ENCODE results near the gene ZNF853. TPM values are rescaled to one million over a fixed set of nuclear protein-coding genes. Genes with fewer than 3 reads are reported as not detected.

ZNF853 gene
- total and polyA plus RNA-seq, 4 donors: 4.6 to 12.2 (median 8.0) TPM

DNA sequence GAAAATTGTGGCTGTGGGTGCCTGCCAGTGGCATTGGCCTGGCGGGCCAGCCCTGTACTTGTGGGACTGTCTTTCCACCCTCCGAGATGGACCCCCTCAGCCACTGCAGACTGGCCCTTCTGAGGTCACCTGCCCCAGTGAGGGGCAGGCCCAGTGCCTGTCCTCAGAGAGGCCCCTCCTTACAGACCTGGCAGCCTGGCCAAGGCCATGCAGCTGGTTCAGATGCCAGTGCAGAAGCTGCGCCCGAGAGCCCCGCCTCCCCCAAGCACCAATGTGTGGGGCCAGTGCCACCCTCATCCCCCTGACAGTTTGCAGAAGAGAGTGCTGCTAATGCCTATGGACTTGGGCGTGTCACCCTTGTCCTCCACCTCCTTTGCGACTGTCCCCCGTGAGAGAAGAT is 31.7 kb downstream of the ZNF853 start:
- Histone ChIP-seq H3K4me3 (ENCODE audit: low read length in 2 of 2) (no peak overlapping the region), H3K27me3 (ENCODE audit: control insufficient read depth in 1 of 2, insufficient read depth in 2 of 2, low read length in 1 of 2) (no peaks in the 10 kb centered on the region), H3K36me3 (ENCODE audit: control insufficient read depth in 1 of 2, insufficient read depth in 2 of 2, low read length in 1 of 2) (peaks cover 0 to 2% of the 10 kb centered on the region in 2 donors), H3K4me1 (ENCODE audit: control insufficient read depth in 1 of 2, insufficient read depth in 2 of 2, low read length in 2 of 2) (no peaks in the 10 kb centered on the region), H3K27ac (ENCODE audit: low read depth in 1 of 2, low read length in 2 of 2) (no peak overlapping the region), H3K9me3 (ENCODE audit: control insufficient read depth, low read length) (no peaks in the 10 kb centered on the region)
- no peak for ATAC-seq (ENCODE audit: low FRiP score)
- no peak for DNase-seq
- intact Hi-C loops (cut with DNase I): no loop called here
- WGBS, 2 donors: 79 to 81% methylated on average over 8 of the region's 8 CpGs

DNA sequence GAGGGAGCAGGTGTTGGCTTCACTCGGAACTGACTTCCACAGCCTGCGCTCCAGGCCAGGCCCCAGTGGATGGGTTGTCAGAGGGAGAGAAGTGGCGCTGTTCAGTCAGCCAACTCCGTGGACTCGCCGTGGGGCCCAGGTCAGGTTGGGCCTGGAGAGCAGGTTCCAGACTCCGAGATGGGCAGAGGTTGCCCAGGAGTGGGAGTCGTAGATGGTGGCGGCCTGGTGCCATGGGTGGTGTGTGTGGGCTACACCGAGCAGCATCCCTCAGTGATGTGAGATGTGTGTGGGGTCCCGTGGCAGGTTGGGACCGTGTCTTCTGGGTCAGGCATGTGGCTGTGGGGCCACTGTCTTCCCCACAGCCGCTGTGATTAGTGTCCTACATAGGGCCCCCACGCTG is 32.1 kb downstream of the ZNF853 start:
- H3K36me3 ChIP-seq (ENCODE audit: control insufficient read depth in 1 of 2, insufficient read depth in 2 of 2, low read length in 1 of 2): peaks cover 0 to 3% of the 10 kb centered on the region in 2 donors
- DNase-seq (no peak), ATAC-seq (ENCODE audit: low FRiP score) (no peak)
- no peak overlapping the region for H3K4me3 ChIP-seq (ENCODE audit: low read length in 2 of 2)
- intact Hi-C loops (cut with DNase I): no loop called here
- H3K9me3 ChIP-seq (ENCODE audit: control insufficient read depth, low read length): peaks cover under 1% of the 10 kb centered on the region
- no peaks in the 10 kb centered on the region for H3K4me1 ChIP-seq (ENCODE audit: control insufficient read depth in 1 of 2, insufficient read depth in 2 of 2, low read length in 2 of 2)
- WGBS, 2 donors: 89% methylated on average over 14 of the region's 14 CpGs
- no peak overlapping the region for H3K27ac ChIP-seq (ENCODE audit: low read depth in 1 of 2, low read length in 2 of 2)
- no peaks in the 10 kb centered on the region for H3K27me3 ChIP-seq (ENCODE audit: control insufficient read depth in 1 of 2, insufficient read depth in 2 of 2, low read length in 1 of 2)

GRCh38 chr7:6648066-6648814 is 32.8 kb downstream of the ZNF853 start:
- intact Hi-C loops (cut with DNase I): no loop called here
- H3K4me1 ChIP-seq (ENCODE audit: control insufficient read depth in 1 of 2, insufficient read depth in 2 of 2, low read length in 2 of 2): no peaks in the 10 kb centered on the region
- peaks cover 0 to 7% of the 10 kb centered on the region in 2 donors for H3K36me3 ChIP-seq (ENCODE audit: control insufficient read depth in 1 of 2, insufficient read depth in 2 of 2, low read length in 1 of 2)
- peaks cover 1% of the 10 kb centered on the region for H3K9me3 ChIP-seq (ENCODE audit: control insufficient read depth, low read length)
- H3K27ac ChIP-seq (ENCODE audit: low read depth in 1 of 2, low read length in 2 of 2): no peak overlapping the region
- no peak for ATAC-seq (ENCODE audit: low FRiP score)
- WGBS, 2 donors: 91 to 93% methylated on average over 17 of the region's 17 CpGs
- peak in 1 of 2 donors; percentile 42 for DNase-seq
- no peak overlapping the region for H3K4me3 ChIP-seq (ENCODE audit: low read length in 2 of 2)
- no peaks in the 10 kb centered on the region for H3K27me3 ChIP-seq (ENCODE audit: control insufficient read depth in 1 of 2, insufficient read depth in 2 of 2, low read length in 1 of 2)

DNA sequence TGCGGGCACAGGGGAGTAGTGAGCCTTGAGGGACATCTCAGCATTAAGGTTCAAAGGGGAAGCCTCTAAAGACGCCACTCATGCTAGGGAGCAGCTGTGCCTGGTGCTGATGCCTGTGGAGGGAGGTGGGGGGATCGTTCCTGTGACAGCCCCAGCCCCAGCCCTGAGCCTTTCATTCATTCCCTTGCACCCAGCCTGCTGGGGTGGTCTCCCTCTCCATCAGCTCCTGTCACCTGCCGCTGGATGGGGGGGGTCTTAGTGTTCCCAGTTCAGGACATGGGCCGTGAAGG is 33.4 kb downstream of the ZNF853 start:
- Histone ChIP-seq H3K4me1 (ENCODE audit: control insufficient read depth in 1 of 2, insufficient read depth in 2 of 2, low read length in 2 of 2) (no peaks in the 10 kb centered on the region), H3K36me3 (ENCODE audit: control insufficient read depth in 1 of 2, insufficient read depth in 2 of 2, low read length in 1 of 2) (peaks cover 0 to 7% of the 10 kb centered on the region in 2 donors), H3K27ac (ENCODE audit: low read depth in 1 of 2, low read length in 2 of 2) (no peak overlapping the region), H3K27me3 (ENCODE audit: control insufficient read depth in 1 of 2, insufficient read depth in 2 of 2, low read length in 1 of 2) (no peaks in the 10 kb centered on the region), H3K9me3 (ENCODE audit: control insufficient read depth, low read length) (peaks cover 1% of the 10 kb centered on the region), H3K4me3 (ENCODE audit: low read length in 2 of 2) (no peak overlapping the region)
- no peak for ATAC-seq (ENCODE audit: low FRiP score)
- 92% methylated on average over 5 of the region's 5 CpGs for WGBS, 2 donors
- DNase-seq: peak; percentile 16 to 59
- intact Hi-C loops (cut with DNase I): no loop called here

DNA sequence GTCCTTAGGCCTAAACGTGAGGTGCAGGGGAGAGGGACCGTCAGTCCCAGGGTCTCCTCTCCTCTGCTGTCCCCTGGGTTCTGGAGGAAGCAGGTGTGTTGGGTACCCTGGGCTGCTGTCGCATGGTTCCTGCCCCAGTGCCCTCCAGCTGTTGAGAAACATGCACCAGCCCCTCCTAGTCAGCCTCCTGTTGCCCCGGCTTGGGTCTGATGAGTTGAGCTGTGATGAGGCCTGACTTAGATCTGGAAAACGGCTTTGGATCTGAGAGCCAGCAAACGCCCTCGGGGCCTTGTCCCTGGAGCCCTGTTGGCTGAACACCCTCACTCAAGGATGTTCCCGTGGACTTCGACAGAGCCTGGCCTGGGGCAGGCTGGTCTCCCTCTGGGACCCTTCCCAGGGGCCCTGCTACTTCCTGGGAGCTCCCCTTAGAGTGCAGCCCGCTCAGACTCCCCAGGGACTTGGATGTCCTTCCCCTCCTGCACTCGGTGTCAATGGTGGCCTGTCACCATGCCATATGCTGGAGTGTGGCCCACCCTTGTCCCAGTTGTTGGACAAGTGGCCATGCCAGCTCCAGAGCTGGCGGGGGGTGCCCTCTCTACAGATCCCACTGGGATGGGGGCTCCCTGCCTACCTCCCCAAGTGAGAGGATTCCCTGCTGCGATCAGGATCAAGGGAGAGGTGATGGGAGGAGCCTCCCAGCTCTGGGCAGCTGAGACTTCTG is 34.0 kb downstream of the ZNF853 start:
- H3K27me3 ChIP-seq (ENCODE audit: control insufficient read depth in 1 of 2, insufficient read depth in 2 of 2, low read length in 1 of 2): no peaks in the 10 kb centered on the region
- H3K27ac ChIP-seq (ENCODE audit: low read depth in 1 of 2, low read length in 2 of 2): no peak overlapping the region
- DNase-seq: peak; percentile 32 to 46
- H3K36me3 ChIP-seq (ENCODE audit: control insufficient read depth in 1 of 2, insufficient read depth in 2 of 2, low read length in 1 of 2): peaks cover 3 to 7% of the 10 kb centered on the region in 2 donors
- peaks cover 1% of the 10 kb centered on the region for H3K9me3 ChIP-seq (ENCODE audit: control insufficient read depth, low read length)
- H3K4me3 ChIP-seq (ENCODE audit: low read length in 2 of 2): no peak overlapping the region
- no peaks in the 10 kb centered on the region for H3K4me1 ChIP-seq (ENCODE audit: control insufficient read depth in 1 of 2, insufficient read depth in 2 of 2, low read length in 2 of 2)
- no peak for ATAC-seq (ENCODE audit: low FRiP score)
- 64 to 72% methylated on average over 13 of the region's 13 CpGs for WGBS, 2 donors
- intact Hi-C loops (cut with DNase I): no loop called here

DNA sequence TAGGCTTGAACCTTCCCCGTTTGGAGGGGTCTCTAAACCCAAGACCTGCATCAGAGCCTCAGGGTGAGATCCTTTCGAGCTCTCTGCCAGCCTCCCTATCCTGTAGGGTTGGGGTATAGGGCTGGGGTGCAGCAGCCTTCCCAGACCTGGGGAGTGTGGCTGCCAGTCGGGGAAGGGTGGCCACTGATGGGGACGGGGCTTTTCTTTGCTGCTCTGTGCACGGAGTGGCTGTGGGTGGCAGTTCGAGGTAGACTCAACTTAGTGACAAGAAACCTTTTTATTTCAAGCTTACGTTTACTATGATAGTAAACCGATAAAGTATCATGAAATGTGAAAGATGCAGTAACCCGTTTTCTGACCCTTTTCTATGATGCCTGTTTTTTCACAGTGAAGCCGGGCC is 34.7 kb downstream of the ZNF853 start:
- Histone ChIP-seq H3K4me3 (ENCODE audit: low read length in 2 of 2) (no peak overlapping the region), H3K36me3 (ENCODE audit: control insufficient read depth in 1 of 2, insufficient read depth in 2 of 2, low read length in 1 of 2) (peaks cover 7 to 8% of the 10 kb centered on the region in 2 donors), H3K4me1 (ENCODE audit: control insufficient read depth in 1 of 2, insufficient read depth in 2 of 2, low read length in 2 of 2) (no peaks in the 10 kb centered on the region), H3K9me3 (ENCODE audit: control insufficient read depth, low read length) (peaks cover 1% of the 10 kb centered on the region), H3K27me3 (ENCODE audit: control insufficient read depth in 1 of 2, insufficient read depth in 2 of 2, low read length in 1 of 2) (no peaks in the 10 kb centered on the region), H3K27ac (ENCODE audit: low read depth in 1 of 2, low read length in 2 of 2) (no peak overlapping the region)
- ATAC-seq (ENCODE audit: low FRiP score) (no peak), DNase-seq (peak in 1 of 2 donors; percentile 47)
- WGBS, 2 donors: 94 to 95% methylated on average over 10 of the region's 10 CpGs
- intact Hi-C loops (cut with DNase I): no loop called here

DNA sequence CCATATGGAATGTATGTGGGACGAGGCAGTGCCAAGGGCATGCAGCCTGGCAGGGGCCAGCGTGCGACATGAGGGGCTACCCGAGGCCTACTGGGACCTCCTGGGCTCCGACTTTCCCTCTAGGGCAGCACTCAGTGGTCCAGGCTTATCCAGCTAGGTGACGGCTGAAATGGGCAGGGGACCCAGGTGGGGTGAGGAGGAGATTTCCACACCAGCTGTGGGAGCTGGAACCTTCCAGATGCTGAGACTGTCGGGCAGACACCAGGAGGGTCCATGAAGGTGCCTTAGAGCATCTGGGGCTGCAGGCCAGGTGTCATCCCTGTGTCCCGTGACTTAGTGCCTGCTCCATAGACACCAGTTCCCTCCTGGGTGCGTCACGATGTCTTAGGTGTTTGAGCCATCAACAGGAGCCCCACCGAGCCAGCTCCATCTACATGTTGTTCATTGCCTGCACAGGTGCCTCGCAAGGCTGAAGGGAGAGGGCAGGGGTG is 35.2 kb downstream of the ZNF853 start:
- Histone ChIP-seq H3K9me3 (ENCODE audit: control insufficient read depth, low read length) (peaks cover 1% of the 10 kb centered on the region), H3K27me3 (ENCODE audit: control insufficient read depth in 1 of 2, insufficient read depth in 2 of 2, low read length in 1 of 2) (no peaks in the 10 kb centered on the region), H3K36me3 (ENCODE audit: control insufficient read depth in 1 of 2, insufficient read depth in 2 of 2, low read length in 1 of 2) (peaks cover 7 to 9% of the 10 kb centered on the region in 2 donors), H3K27ac (ENCODE audit: low read depth in 1 of 2, low read length in 2 of 2) (no peak overlapping the region), H3K4me3 (ENCODE audit: low read length in 2 of 2) (no peak overlapping the region), H3K4me1 (ENCODE audit: control insufficient read depth in 1 of 2, insufficient read depth in 2 of 2, low read length in 2 of 2) (no peaks in the 10 kb centered on the region)
- 96 to 97% methylated on average over 12 of the region's 12 CpGs for WGBS, 2 donors
- DNase-seq (peak; percentile 32 to 67), ATAC-seq (ENCODE audit: low FRiP score) (no peak)
- intact Hi-C loops (cut with DNase I): no loop called here

DNA sequence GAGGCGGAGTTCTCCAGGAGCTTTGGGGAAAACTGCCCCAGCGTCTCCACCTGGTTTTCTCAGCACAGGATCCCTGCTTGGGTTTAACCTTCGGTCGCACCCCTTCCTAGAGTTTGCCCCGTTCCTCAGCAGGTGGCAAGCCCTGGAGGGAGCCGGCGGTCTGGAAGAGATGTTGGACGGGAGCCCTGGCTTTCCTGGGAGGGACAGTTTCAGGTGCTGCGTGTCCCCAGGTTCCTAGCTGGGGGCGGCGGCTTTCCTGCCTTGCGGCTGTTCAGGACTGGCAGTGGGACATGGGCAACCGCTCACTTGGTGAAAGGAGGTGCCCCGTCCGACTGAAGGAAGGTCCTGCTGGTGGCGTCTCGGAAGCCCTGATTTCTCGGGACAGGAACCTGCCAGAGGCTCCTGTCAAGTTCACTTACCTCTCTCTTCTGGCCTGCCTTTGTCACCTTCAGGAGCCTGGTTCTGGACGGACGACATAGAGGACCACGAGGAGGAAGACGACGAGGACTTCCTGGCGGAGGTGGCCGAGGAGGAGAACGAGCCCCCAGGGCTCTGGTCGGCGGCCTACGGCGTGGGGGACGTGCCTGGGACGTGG is 36.5 kb downstream of the ZNF853 start:
- intact Hi-C loops (cut with DNase I): no loop called here
- peaks cover 7 to 9% of the 10 kb centered on the region in 2 donors for H3K36me3 ChIP-seq (ENCODE audit: control insufficient read depth in 1 of 2, insufficient read depth in 2 of 2, low read length in 1 of 2)

More for the DNA sequence above, 36.5 kb downstream of the ZNF853 start:
- DNase-seq (peak; percentile 40 to 65), ATAC-seq (ENCODE audit: low FRiP score) (no peak)
- H3K27ac ChIP-seq (ENCODE audit: low read depth in 1 of 2, low read length in 2 of 2): no peak overlapping the region
- WGBS, 2 donors: 97 to 98% methylated on average over 32 of the region's 32 CpGs
- H3K4me1 ChIP-seq (ENCODE audit: control insufficient read depth in 1 of 2, insufficient read depth in 2 of 2, low read length in 2 of 2): no peaks in the 10 kb centered on the region
- peaks cover 1% of the 10 kb centered on the region for H3K9me3 ChIP-seq (ENCODE audit: control insufficient read depth, low read length)
- H3K27me3 ChIP-seq (ENCODE audit: control insufficient read depth in 1 of 2, insufficient read depth in 2 of 2, low read length in 1 of 2): no peaks in the 10 kb centered on the region
- H3K4me3 ChIP-seq (ENCODE audit: low read length in 2 of 2): no peak overlapping the region
